HUES64 (cell line): ENCODE results near the gene NOC2L.

Source experiments
- H3K27ac ChIP-seq: 2 replicates; pipeline ENCODE4 v1.7.0; 2013; ENCODE audit warnings: low read depth, low read length, inconsistent platforms
- H3K27me3 ChIP-seq: 2 replicates; pipeline ENCODE4 v1.6.1; 2013; ENCODE audit warnings: mild to moderate bottlenecking, low read length; ENCODE audit not compliant: insufficient read depth
- H3K36me3 ChIP-seq: 2 replicates; pipeline ENCODE4 v1.6.1; 2013; ENCODE audit warnings: mild to moderate bottlenecking, low read length; ENCODE audit not compliant: insufficient read depth
- H3K4me1 ChIP-seq: 2 replicates; pipeline ENCODE4 v1.6.1; 2013; ENCODE audit warnings: mild to moderate bottlenecking, low read length, moderate library complexity; ENCODE audit not compliant: insufficient read depth
- H3K4me3 ChIP-seq: 2 replicates; pipeline ENCODE4 v1.5.1; 2013; ENCODE audit warnings: mild to moderate bottlenecking, low read length, moderate library complexity
- H3K9ac ChIP-seq: 2 replicates; pipeline ENCODE4 v1.6.1; 2013; ENCODE audit warnings: mild to moderate bottlenecking, low read depth, low read length
- H3K9me3 ChIP-seq: 2 replicates; pipeline ENCODE4 v1.6.1; 2013; ENCODE audit warnings: low read depth, low read length; ENCODE audit not compliant: insufficient read depth
- WGBS: fragments of 150-250, 120-280 bp; methylation state at CpG from one replicate; pipeline ENCODE4 v1.1.7; 2013; ENCODE audit warnings: missing lambda C conversion rate; 5-methylcytosine and 5-hydroxymethylcytosine counted together

The NOC2L gene

GRCh38 chr1:928825-929661 is 30.0 kb downstream of the NOC2L start:
- Histone ChIP-seq H3K4me3 (no peak overlapping the region), H3K27me3 (peaks cover 98% of the 10 kb centered on the region), H3K9me3 (no peaks in the 10 kb centered on the region), H3K36me3 (no peaks in the 10 kb centered on the region), H3K9ac (no peak overlapping the region), H3K27ac (no peak overlapping the region), H3K4me1 (no peaks in the 10 kb centered on the region)
- 76% methylated on average over 39 of the region's 40 CpGs for WGBS

- Histone ChIP-seq H3K4me3 (no peak overlapping the region), H3K27me3 (peaks cover 100% of the 10 kb centered on the region)
- 84% methylated on average over 10 of the region's 10 CpGs for WGBS
Measured at GRCh38 chr1:927748-928147, 31.3 kb downstream of the NOC2L start.

GRCh38 chr1:927234-927633 is 31.8 kb downstream of the NOC2L start:
- Histone ChIP-seq H3K27me3 (peaks cover 100% of the 10 kb centered on the region), H3K36me3 (no peaks in the 10 kb centered on the region), H3K27ac (no peak overlapping the region), H3K4me3 (no peak overlapping the region), H3K9ac (no peak overlapping the region), H3K9me3 (no peaks in the 10 kb centered on the region), H3K4me1 (no peaks in the 10 kb centered on the region)
- WGBS, result 63% methylated on average over 9 of the region's 9 CpGs

More at GRCh38 chr1:927748-928147, 31.3 kb downstream of the NOC2L start:
- Histone ChIP-seq H3K9ac (no peak overlapping the region), H3K4me1 (no peaks in the 10 kb centered on the region), H3K9me3 (no peaks in the 10 kb centered on the region), H3K27ac (no peak overlapping the region), H3K36me3 (no peaks in the 10 kb centered on the region)

- Histone ChIP-seq H3K27me3 (peaks cover 100% of the 10 kb centered on the region), H3K9me3 (no peaks in the 10 kb centered on the region), H3K27ac (no peak overlapping the region), H3K4me3 (peak overlapping the region; percentile 45), H3K9ac (no peak overlapping the region), H3K4me1 (peaks cover 3% of the 10 kb centered on the region; the same call in 1 of the 2 replicates), H3K36me3 (no peaks in the 10 kb centered on the region)
- 4% methylated on average over 65 of the region's 65 CpGs for whole genome bisulfite sequencing
Measured at GRCh38 chr1:925561-926421, 33.3 kb downstream of the NOC2L start.

GRCh38 chr1:924656-925560 is 34.1 kb downstream of the NOC2L start:
- H3K4me1 ChIP-seq, result peaks cover 9% of the 10 kb centered on the region
- H3K36me3 ChIP-seq, result no peaks in the 10 kb centered on the region
- no peak overlapping the region; the same call in 1 of the 2 replicates for H3K9ac ChIP-seq
- peaks cover 100% of the 10 kb centered on the region for H3K27me3 ChIP-seq
- 1% methylated on average over 119 of the region's 120 CpGs for whole genome bisulfite sequencing
- H3K27ac ChIP-seq, result no peak overlapping the region
- peak overlapping the region; percentile 45 for H3K4me3 ChIP-seq
- H3K9me3 ChIP-seq, result no peaks in the 10 kb centered on the region

GRCh38 chr1:923991-924655 is 34.9 kb downstream of the NOC2L start:
- peak overlapping the region; percentile 45 for H3K4me3 ChIP-seq
- peaks cover 100% of the 10 kb centered on the region for H3K27me3 ChIP-seq
- no peaks in the 10 kb centered on the region for H3K9me3 ChIP-seq
- WGBS, result under 1% methylated on average over 98 of the region's 98 CpGs
- H3K9ac ChIP-seq, result no peak overlapping the region; the same call in 1 of the 2 replicates
- H3K27ac ChIP-seq, result no peak overlapping the region
- H3K36me3 ChIP-seq, result no peaks in the 10 kb centered on the region
- H3K4me1 ChIP-seq, result peaks cover 9% of the 10 kb centered on the region

- Histone ChIP-seq H3K27ac (no peak within 1 kb of the TSS), H3K36me3 (no peaks in the 10 kb centered on the region), H3K4me1 (peaks cover 9% of the 10 kb centered on the region), H3K4me3 (peak within 1 kb of the TSS; percentile 45), H3K9me3 (no peaks in the 10 kb centered on the region), H3K9ac (no peak within 1 kb of the TSS; the same call in 1 of the 2 replicates), H3K27me3 (peaks cover 100% of the 10 kb centered on the region)
- WGBS, result 3% methylated on average over 72 of the region's 72 CpGs
Measured at GRCh38 chr1:923131-923990, 35.7 kb downstream of the NOC2L start, which contains the start of gene SAMD11. Gene SAMD11, plus strand, starts transcription at chr1:923923. Its CDS starts 509 bp downstream, at chr1:924432.

- Histone ChIP-seq H3K27ac (no peak overlapping the region), H3K4me3 (peak overlapping the region; percentile 28; the same call in 1 of the 2 replicates), H3K9ac (no peak overlapping the region), H3K27me3 (peaks cover 100% of the 10 kb centered on the region), H3K4me1 (peaks cover 9% of the 10 kb centered on the region), H3K36me3 (no peaks in the 10 kb centered on the region), H3K9me3 (no peaks in the 10 kb centered on the region)
- WGBS, result 30% methylated on average over 38 of the region's 38 CpGs
Measured at GRCh38 chr1:921011-921837, 37.8 kb downstream of the NOC2L start.

GRCh38 chr1:920521-920920 is 38.5 kb downstream of the NOC2L start:
- Histone ChIP-seq H3K27ac (no peak overlapping the region), H3K4me3 (no peak overlapping the region; the same call in 1 of the 2 replicates), H3K9ac (no peak overlapping the region)

More at GRCh38 chr1:920521-920920, 38.5 kb downstream of the NOC2L start:
- 57% methylated on average over 13 of the region's 13 CpGs for WGBS
- Histone ChIP-seq H3K27me3 (peaks cover 100% of the 10 kb centered on the region), H3K9me3 (no peaks in the 10 kb centered on the region), H3K36me3 (no peaks in the 10 kb centered on the region), H3K4me1 (peaks cover 9% of the 10 kb centered on the region)
